AG04450 (cell line): ENCODE measurements around the gene SPHK1. TPM values are rescaled to one million over a fixed set of nuclear protein-coding genes. Genes with fewer than 3 reads are reported as not detected.

Source experiments
- CTCF ChIA-PET: fragments of 300-600, 350-600 bp; formaldehyde crosslinking; extraction: SDS; loops from one replicate; lab custom pipeline; 2022; ENCODE audit warnings: antibody characterized with exemption, inconsistent platforms; lab: Charles Lee
- POLR2A ChIA-PET: fragments of 350-600 bp; formaldehyde crosslinking; extraction: SDS; loops from one replicate; lab custom pipeline; 2021; ENCODE audit warnings: antibody characterized with exemption, inconsistent platforms; lab: Yijun Ruan, JAX
- DNase-seq: peaks from one replicate; pipeline ENCODE4 v3.0.0-alpha.2; 2011; ENCODE audit warnings: low read depth, low spot score
- H3K27ac ChIP-seq: one replicate; pipeline ENCODE4 v1.5.1; 2012; ENCODE audit warnings: low read depth, low read length, control low read depth
- H3K27me3 ChIP-seq: one replicate; pipeline ENCODE4 v1.6.0; 2012; ENCODE audit warnings: low read length; ENCODE audit not compliant: control insufficient read depth, insufficient read depth
- H3K4me3 ChIP-seq: 2 replicates; pipeline ENCODE4 v1.5.1; 2011; ENCODE audit warnings: mild to moderate bottlenecking, low read depth, low read length, control low read depth
- H3K9me3 ChIP-seq: 2 replicates; pipeline ENCODE4 v1.5.1; 2012; ENCODE audit warnings: low read length; ENCODE audit not compliant: control insufficient read depth, insufficient read depth
- CTCF ChIP-seq: IDR thresholded peaks from 2 replicates; pipeline ENCODE4 v1.5.1; 2011; ENCODE audit warnings: low read depth, low read length, control low read depth, inconsistent platforms
- polyA plus RNA-seq: library from polyadenylated mRNA; depleted of rRNA; stranded (reverse); fragments of >200 nt; gene quantifications from 2 replicates; pipeline ENCODE4 v1.2.3, GENCODE V29; 2011

SPHK1 gene
- polyA plus RNA-seq, 1 experiment = 11.6 TPM

- peak overlapping the region; percentile 74 for H3K4me3 ChIP-seq
- H3K9me3 ChIP-seq = no peaks in the 10 kb centered on the region; the same call in 1 of the 2 replicates
- ChIA-PET POLR2A (interaction anchor here (0.6 to 3.8 kb wide), 4 partner anchors 13 to 93 kb away, joined by 3 to 37 read pairs (median 14); partner anchors contain the start of gene PRPSAP1), CTCF (interaction anchor here (0.5 to 3.5 kb wide), 5 partner anchors 13 to 85 kb away, joined by 3 to 43 read pairs (median 19); no protein-coding TSS in a partner anchor)
- DNase-seq = no peak
- peak overlapping the region; percentile 87 for H3K27ac ChIP-seq
- peak; percentile 31; the same call in 1 of the 2 replicates for TF ChIP-seq CTCF
- H3K27me3 ChIP-seq = no peaks in the 10 kb centered on the region
These were observed 725 bp upstream of the SPHK1 start for GRCh38 chr17:76383546-76384221.

GRCh38 chr17:76384987-76385891 is 830 bp downstream of the SPHK1 start:
- Histone ChIP-seq H3K9me3 (no peaks in the 10 kb centered on the region; the same call in 1 of the 2 replicates), H3K27me3 (no peaks in the 10 kb centered on the region), H3K27ac (peak overlapping the region; percentile 70), H3K4me3 (peak overlapping the region; percentile 74)
- no peak for TF ChIP-seq CTCF
- CTCF ChIA-PET = interaction anchor here (1.0 to 3.5 kb wide), 15 partner anchors 9 to 122 kb away, joined by 3 to 43 read pairs (median 5); partner anchors contain the start of gene PRPSAP1
- no peak for DNase-seq
- POLR2A ChIA-PET = interaction anchor here (0.7 to 3.8 kb wide), 8 partner anchors 9 to 120 kb away, joined by 3 to 37 read pairs (median 4); partner anchors contain the start of genes PRPSAP1 and UBALD2

- ChIA-PET CTCF (interaction anchor here (0.5 to 3.5 kb wide), 14 partner anchors 8 to 1263 kb away, joined by 3 to 43 read pairs (median 6); partner anchors contain the start of gene PRPSAP1), POLR2A (interaction anchor here (0.6 to 3.8 kb wide), 6 partner anchors 11 to 160 kb away, joined by 3 to 37 read pairs (median 4); partner anchors contain the start of gene PRPSAP1)
- Histone ChIP-seq H3K4me3 (peak overlapping the region; percentile 74), H3K27ac (peak overlapping the region; percentile 70), H3K9me3 (no peaks in the 10 kb centered on the region; the same call in 1 of the 2 replicates), H3K27me3 (no peaks in the 10 kb centered on the region)
- peak; percentile 83 for TF ChIP-seq CTCF
- DNase-seq = no peak
These were observed 1.7 kb downstream of the SPHK1 start for GRCh38 chr17:76385892-76386786.

GRCh38 chr17:76386966-76387765 is 2.8 kb downstream of the SPHK1 start:
- CTCF ChIA-PET = interaction anchor here (0.9 to 3.5 kb wide), 5 partner anchors 7 to 88 kb away, joined by 4 to 43 read pairs (median 10); no protein-coding TSS in a partner anchor
- Histone ChIP-seq H3K4me3 (no peak overlapping the region), H3K9me3 (no peaks in the 10 kb centered on the region; the same call in 1 of the 2 replicates), H3K27ac (peak overlapping the region; percentile 52), H3K27me3 (no peaks in the 10 kb centered on the region)
- TF ChIP-seq CTCF = no peak
- POLR2A ChIA-PET = interaction anchor here (0.6 to 3.1 kb wide), 3 partner anchors 10 to 17 kb away, joined by 4 to 25 read pairs (median 6); no protein-coding TSS in a partner anchor
- no peak for DNase-seq
